Endothelial cell of umbilical vein (primary cell): ENCODE data around the gene CNTN1. TPM values are rescaled to one million over a fixed set of nuclear protein-coding genes. Genes with fewer than 3 reads are reported as not detected.

Experiments
- BruUV-seq: library from RNA; stranded (reverse); fragments of 400-500 nt; replicated peaks from 2 replicates; lab custom pipeline; 2021; lab: Mats Ljungman, UMichigan
- CTCF ChIA-PET: fragments of 300-600, 350-600 bp; sonication (Branson Sonifier 250); formaldehyde crosslinking; loops from one replicate; lab custom pipeline; 2021; ENCODE audit warnings: antibody characterized with exemption, inconsistent platforms; lab: Charles Lee
- POLR2A ChIA-PET: fragments of 300-600, 350-600 bp; sonication (Branson Sonifier 250); formaldehyde crosslinking; loops from one replicate; lab custom pipeline; 2021; ENCODE audit warnings: antibody characterized with exemption, inconsistent platforms; lab: Charles Lee
- DNase-seq: peaks from one replicate; pipeline ENCODE4 v3.0.0-alpha.2; 2011; ENCODE audit warnings: low read depth, low spot score
- FAIRE-seq: peaks from 2 replicates; lab custom pipeline; 2011; peaks lifted over from hg19 to GRCh38; lab: Jason Lieb, UNC
- H2AFZ ChIP-seq: 2 replicates; pipeline ENCODE4 v1.6.0; 2012; ENCODE audit warnings: low read depth, low read length, control low read depth, inconsistent platforms
- H3K27ac ChIP-seq: 2 replicates; pipeline ENCODE4 v1.5.1; 2011; ENCODE audit warnings: low read depth, mild to moderate bottlenecking, control low read depth, low read length, moderate library complexity; ENCODE audit not compliant: insufficient read depth
- H3K27me3 ChIP-seq, 2 experiments: 2 replicates each; pipeline versions ENCODE4 v1.6.0 to v1.6.1; 2011; ENCODE audit warnings: low read length in 2 of 2, mixed read lengths in 1 of 2; ENCODE audit not compliant: control insufficient read depth in 2 of 2, insufficient read depth in 2 of 2
- H3K36me3 ChIP-seq, 2 experiments: 2 replicates in 1 of 2; 3 replicates in 1 of 2; pipeline ENCODE4 v1.5.1; 2011; ENCODE audit warnings: low read length in 2 of 2, mild to moderate bottlenecking in 1 of 2, moderate library complexity in 1 of 2; ENCODE audit not compliant: control insufficient read depth in 2 of 2, insufficient read depth in 2 of 2; ENCODE audit errors: extremely low read depth in 1 of 2
- H3K4me1 ChIP-seq: 3 replicates; pipeline ENCODE4 v1.5.1; 2011; ENCODE audit warnings: mild to moderate bottlenecking, low read length; ENCODE audit not compliant: control insufficient read depth, insufficient read depth; ENCODE audit errors: extremely low read depth
- H3K4me2 ChIP-seq: 2 replicates; pipeline ENCODE4 v1.6.1; 2011; ENCODE audit warnings: low read length, control low read depth, mixed read lengths; ENCODE audit not compliant: insufficient read depth
- H3K4me3 ChIP-seq, 3 experiments: fragments of 200-600 bp in 1 of 3; sonication (generic), shearing (Covaris generic) in 1 of 3; replicated peaks in 1 of 3; 2 replicates each; pipeline ENCODE4 v1.5.1; 2011 to 2016; ENCODE audit warnings: control low read depth in 3 of 3, low read length in 3 of 3, mild to moderate bottlenecking in 2 of 3, inconsistent platforms in 1 of 3, low read depth in 1 of 3, moderate library complexity in 1 of 3; ENCODE audit not compliant: insufficient read depth in 1 of 3
- H3K79me2 ChIP-seq: 2 replicates; pipeline ENCODE4 v1.6.0; 2012; ENCODE audit warnings: low read length, inconsistent platforms; ENCODE audit not compliant: control insufficient read depth, insufficient read depth
- H3K9ac ChIP-seq: replicated peaks from 2 replicates; pipeline ENCODE3; 2011; ENCODE audit warnings: low read length, control low read depth; ENCODE audit not compliant: insufficient read depth; ENCODE audit errors: extremely low read depth
- H3K9me1 ChIP-seq: replicated peaks from 3 replicates; pipeline ENCODE4 v1.6.0; 2011; ENCODE audit warnings: mild to moderate bottlenecking, low read length; ENCODE audit not compliant: control insufficient read depth, insufficient read depth; ENCODE audit errors: extremely low read depth
- H3K9me3 ChIP-seq: replicated peaks from 2 replicates; pipeline ENCODE4 v1.5.1; 2012; ENCODE audit warnings: low read length, inconsistent platforms; ENCODE audit not compliant: control insufficient read depth, insufficient read depth
- H4K20me1 ChIP-seq: replicated peaks from 2 replicates; pipeline ENCODE3; 2011; ENCODE audit warnings: mild to moderate bottlenecking, low read length; ENCODE audit not compliant: control insufficient read depth, insufficient read depth; ENCODE audit errors: extremely low read depth
- EZH2 ChIP-seq: IDR thresholded peaks from 2 replicates; pipeline ENCODE4 v1.6.1; 2012; ENCODE audit warnings: borderline replicate concordance, low read depth, mild to moderate bottlenecking, moderate library complexity, low read length, inconsistent platforms; ENCODE audit not compliant: severe bottlenecking
- FOS ChIP-seq: IDR thresholded peaks from 2 replicates; pipeline ENCODE4 v1.6.1; 2011; ENCODE audit warnings: mild to moderate bottlenecking, low read length, moderate library complexity, borderline replicate concordance; ENCODE audit not compliant: insufficient read depth
- GATA2 ChIP-seq: IDR thresholded peaks from 2 replicates; pipeline ENCODE4 v1.7.0; 2011; ENCODE audit warnings: low read depth, mild to moderate bottlenecking, moderate library complexity, mixed read lengths, low read length; ENCODE audit not compliant: insufficient read length, insufficient read depth
- JUN ChIP-seq: IDR thresholded peaks from 2 replicates; pipeline ENCODE4 v1.6.1; 2011; ENCODE audit warnings: borderline replicate concordance, low read depth; ENCODE audit not compliant: insufficient read length, insufficient read depth
- MYC ChIP-seq: IDR thresholded peaks from one replicate; pipeline ENCODE4 v1.6.1; 2011; ENCODE audit warnings: mild to moderate bottlenecking, low read depth, low read length
- POLR2A ChIP-seq: IDR thresholded peaks from 2 replicates; pipeline ENCODE4 v1.6.1; 2012; ENCODE audit warnings: low read depth, mild to moderate bottlenecking, control low read depth, low read length
- POLR2AphosphoS5 ChIP-seq: IDR thresholded peaks from 2 replicates; pipeline ENCODE4 v1.6.1; 2012; ENCODE audit warnings: low read depth, mild to moderate bottlenecking, control low read depth, low read length, moderate library complexity; ENCODE audit not compliant: insufficient read depth
- dilution Hi-C: fragments of 300-500 bp; cut with MboI; formaldehyde crosslinking; loops from one replicate; pipeline ENCODE4 v1.15.0; 2019; ENCODE audit warnings: low sequenced_read_pairs; ENCODE audit not compliant: extremely low pct_ligation_motif_present
- intact Hi-C: fragments of 100-400 bp; cut with micrococcal nuclease; formaldehyde crosslinking; loops from one replicate; pipeline ENCODE4 v1.10.0; 2022
- polyA plus RNA-seq, 4 experiments: library from polyadenylated mRNA; depleted of rRNA in 3 of 4; stranded (reverse) in 3 of 4; unstranded in 1 of 4; fragments of >200 nt; gene quantifications; 2 replicates each; pipeline versions ENCODE4 v1.2.1 to v1.2.3, GENCODE V29; 2011 to 2012; ENCODE audit warnings: missing spikeins in 1 of 4
- total RNA-seq: library from RNA; stranded (reverse); gene quantifications from 2 replicates; pipeline ENCODE4 v1.2.3, GENCODE V29; 2021
- TF ChIP-seq, protein P1 (sequence below), 2 donors: IDR thresholded peaks; 1 replicate in 1 of 2; 2 replicates in 1 of 2; pipeline ENCODE4 v1.5.1; 2011; ENCODE audit warnings: low read length in 2 of 2, mild to moderate bottlenecking in 2 of 2, moderate library complexity in 2 of 2, control low read depth in 1 of 2, inconsistent platforms in 1 of 2, low read depth in 1 of 2; ENCODE audit not compliant: insufficient read depth in 1 of 2; ENCODE audit errors: extremely low read depth in 1 of 2
- TF ChIP-seq, protein P2 (sequence below): IDR thresholded peaks from 2 replicates; pipeline ENCODE4 v1.6.1; 2011; ENCODE audit not compliant: insufficient read depth, insufficient read length

Gene CNTN1
- total and polyA plus RNA-seq, 2 donors (not counting 3 experiments of a cell fraction or from before 2014, with no cell fraction given), result 0.07 TPM; not detected in 1

DNA sequence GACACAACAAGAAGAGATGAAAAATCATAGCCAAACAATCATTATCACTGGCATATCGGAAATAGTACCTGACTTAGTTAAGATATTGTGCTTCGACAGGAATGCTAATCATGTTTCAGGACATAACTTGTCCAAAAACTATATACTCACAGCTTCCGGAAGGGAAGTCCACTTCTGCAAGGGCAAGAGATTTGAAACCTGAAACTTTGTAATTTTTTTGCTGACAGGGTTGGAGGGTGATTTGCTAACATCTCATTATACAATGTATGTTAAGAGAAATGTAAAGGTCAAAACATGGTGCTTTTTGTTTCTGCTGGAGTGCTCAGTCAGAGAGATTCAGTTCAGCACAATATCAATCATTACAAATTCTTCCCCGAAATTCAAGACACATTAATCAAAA is 200.3 kb downstream of the CNTN1 start:
- DNase-seq (no peak), FAIRE-seq (peak; percentile 47)
- Histone ChIP-seq H3K4me2 (no peak overlapping the region), H3K27ac (no peak overlapping the region), H3K9me1 (no peaks in the 10 kb centered on the region), H3K79me2 (no peaks in the 10 kb centered on the region), H3K9me3 (no peaks in the 10 kb centered on the region), H3K27me3 (no peaks in the 10 kb centered on the region), H3K9ac (no peak overlapping the region), H3K4me1 (no peaks in the 10 kb centered on the region), H4K20me1 (no peaks in the 10 kb centered on the region), H3K4me3 (no peak overlapping the region), H3K36me3 (no peaks in the 10 kb centered on the region), H2AFZ (no peak overlapping the region)
- intact Hi-C loops, result no loop called here
- TF ChIP-seq POLR2A (no peak), MYC (no peak), POLR2AphosphoS5 (no peak), JUN (no peak), FOS (no peak)
- no TSS peak for BruUV-seq
- ChIA-PET POLR2A (no interaction called here), CTCF (interaction anchor here (1.1 kb wide), 1 partner anchor 22 kb away, joined by 3 read pairs; no protein-coding TSS in a partner anchor)
- dilution Hi-C loops, result no loop called here

DNA sequence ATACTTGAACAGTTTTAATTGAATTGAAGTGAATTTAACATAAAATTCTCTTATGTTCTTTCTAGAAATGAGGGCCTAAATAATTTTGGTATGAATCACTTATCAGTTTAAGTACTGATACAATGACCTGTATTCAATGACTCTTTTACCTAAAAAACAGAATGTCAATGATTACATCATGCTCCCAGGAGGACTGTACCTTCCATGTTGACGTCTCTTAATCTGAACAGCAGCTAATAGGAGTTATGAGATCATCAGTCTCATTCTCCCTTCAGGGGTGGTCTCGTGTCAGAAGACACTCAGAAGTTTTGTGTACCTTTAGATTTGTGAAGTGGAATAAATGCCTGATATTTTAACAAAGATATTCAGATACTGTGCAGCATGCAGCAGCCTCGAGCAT is 206.3 kb downstream of the CNTN1 start:
- DNase-seq (no peak), FAIRE-seq (no peak)
- no peaks in the 10 kb centered on the region for H3K9me1 ChIP-seq
- no peaks in the 10 kb centered on the region for H4K20me1 ChIP-seq
- TF ChIP-seq, protein P1, sequence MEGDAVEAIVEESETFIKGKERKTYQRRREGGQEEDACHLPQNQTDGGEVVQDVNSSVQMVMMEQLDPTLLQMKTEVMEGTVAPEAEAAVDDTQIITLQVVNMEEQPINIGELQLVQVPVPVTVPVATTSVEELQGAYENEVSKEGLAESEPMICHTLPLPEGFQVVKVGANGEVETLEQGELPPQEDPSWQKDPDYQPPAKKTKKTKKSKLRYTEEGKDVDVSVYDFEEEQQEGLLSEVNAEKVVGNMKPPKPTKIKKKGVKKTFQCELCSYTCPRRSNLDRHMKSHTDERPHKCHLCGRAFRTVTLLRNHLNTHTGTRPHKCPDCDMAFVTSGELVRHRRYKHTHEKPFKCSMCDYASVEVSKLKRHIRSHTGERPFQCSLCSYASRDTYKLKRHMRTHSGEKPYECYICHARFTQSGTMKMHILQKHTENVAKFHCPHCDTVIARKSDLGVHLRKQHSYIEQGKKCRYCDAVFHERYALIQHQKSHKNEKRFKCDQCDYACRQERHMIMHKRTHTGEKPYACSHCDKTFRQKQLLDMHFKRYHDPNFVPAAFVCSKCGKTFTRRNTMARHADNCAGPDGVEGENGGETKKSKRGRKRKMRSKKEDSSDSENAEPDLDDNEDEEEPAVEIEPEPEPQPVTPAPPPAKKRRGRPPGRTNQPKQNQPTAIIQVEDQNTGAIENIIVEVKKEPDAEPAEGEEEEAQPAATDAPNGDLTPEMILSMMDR (IDR thresholded peaks at IDR 0.05; ENCODE audit: extremely low read depth in 1 of 2, insufficient read depth in 1 of 2, low read depth in 1 of 2, low read length in 2 of 2), result no peak
- TF ChIP-seq MYC (no peak), JUN (no peak), POLR2A (no peak), POLR2AphosphoS5 (no peak), FOS (no peak), GATA2 (no peak), EZH2 (no peak)
- TF ChIP-seq, protein P2, sequence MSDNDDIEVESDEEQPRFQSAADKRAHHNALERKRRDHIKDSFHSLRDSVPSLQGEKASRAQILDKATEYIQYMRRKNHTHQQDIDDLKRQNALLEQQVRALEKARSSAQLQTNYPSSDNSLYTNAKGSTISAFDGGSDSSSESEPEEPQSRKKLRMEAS, result no peak
- intact Hi-C loops (no loop called here), dilution Hi-C loops (no loop called here)
- no peaks in the 10 kb centered on the region for H3K79me2 ChIP-seq
- POLR2A ChIA-PET, result no interaction called here
- BruUV-seq, result no TSS peak
- H3K4me1 ChIP-seq, result no peaks in the 10 kb centered on the region
- no peak overlapping the region for H3K4me2 ChIP-seq
- H3K9me3 ChIP-seq, result no peaks in the 10 kb centered on the region
- no peak overlapping the region for H2AFZ ChIP-seq
- no peak overlapping the region for H3K4me3 ChIP-seq
- H3K27me3 ChIP-seq, result no peaks in the 10 kb centered on the region
- no peak overlapping the region for H3K27ac ChIP-seq
- no peak overlapping the region for H3K9ac ChIP-seq
- no peaks in the 10 kb centered on the region for H3K36me3 ChIP-seq
- CTCF ChIA-PET, result no interaction called here
